ENCODE measurements around the gene STK32C. TPM values are rescaled to one million over a fixed set of nuclear protein-coding genes. Genes with fewer than 3 reads are reported as not detected.

STK32C gene
- total and polyA plus RNA-seq, 10 of the 15 experiments (the other 5 are each of a cell fraction or from before 2014, with no cell fraction given), result 1.5 to 18.1 (median 6.4) TPM

GRCh38 chr10:132192991-132193665 is 114.6 kb downstream of the STK32C start (continued):
- TF ChIP-seq PML (IDR thresholded peaks at IDR 0.05; ENCODE audit: low read length) (no peak), CEBPB (IDR thresholded peaks at IDR 0.05; ENCODE audit: borderline replicate concordance in 1 of 2, low read depth in 2 of 2, low read length in 2 of 2) (no peak), SPI1 (IDR thresholded peaks at IDR 0.05; ENCODE audit: borderline replicate concordance, insufficient read depth, low read depth, low read length) (no peak)

GRCh38 chr10:132192076-132192975 is 115.4 kb downstream of the STK32C start:
- H3K4me2 ChIP-seq (ENCODE audit: control insufficient read depth, insufficient read depth), result no peak overlapping the region
- H3K36me3 ChIP-seq (ENCODE audit: control insufficient read depth in 2 of 2, insufficient read depth in 2 of 2, low read length in 1 of 2), result no peaks in the 10 kb centered on the region
- DNase-seq (ENCODE audit: low read depth, low spot score) (no peak), FAIRE-seq (no peak), ATAC-seq (no peak)
- ChIA-PET RAD21 (ENCODE audit: unreplicated experiment) (no interaction called here), POLR2A (no interaction called here), CTCF (interaction anchor here (1.1 to 1.2 kb wide), 2 partner anchors 47 to 61 kb away, joined by 3 to 4 read pairs; no protein-coding TSS in a partner anchor), SMC1A (ENCODE audit: uncharacterized antibody, unreplicated experiment) (no interaction called here)
- BruUV-seq (replicated peaks), result no TSS peak
- no peaks in the 10 kb centered on the region for H4K20me1 ChIP-seq (ENCODE audit: control insufficient read depth, insufficient read depth)
- no peaks in the 10 kb centered on the region for H3K79me2 ChIP-seq (ENCODE audit: control insufficient read depth, insufficient read depth, low read length)
- no peaks in the 10 kb centered on the region for H3K27me3 ChIP-seq (replicated peaks in 1 of 2; ENCODE audit: control insufficient read depth in 2 of 2, insufficient read depth in 2 of 2, low read length in 1 of 2)
- 45% methylated on average over 28 of the region's 28 CpGs for WGBS (ENCODE audit: insufficient coverage, insufficient replicate concordance, low lambda C conversion rate, missing lambda C conversion rate)
- H3K9ac ChIP-seq (ENCODE audit: control insufficient read depth, insufficient read depth, low read length), result no peak overlapping the region
- no peaks in the 10 kb centered on the region; the same call in 2 of the 3 replicates for H3K9me3 ChIP-seq (replicated peaks; ENCODE audit: control insufficient read depth, insufficient read depth, low read length)
- intact Hi-C loops (cut with micrococcal nuclease; ENCODE audit: unreplicated experiment) (no loop called here), in situ Hi-C loops (cut with MboI) (no loop called here)
- no peaks in the 10 kb centered on the region for H3K4me1 ChIP-seq (ENCODE audit: control insufficient read depth, insufficient read depth, low read length)
- no peak overlapping the region for H3K4me3 ChIP-seq
- no peak for TF ChIP-seq RAD51 (IDR thresholded peaks at IDR 0.05)
- H3K27ac ChIP-seq (ENCODE audit: control insufficient read depth, insufficient read depth), result no peak overlapping the region
- H2AFZ ChIP-seq (ENCODE audit: control insufficient read depth, low read depth, low read length), result no peak overlapping the region

Measured in GM12878 (cell line).